ENCODE data around the gene PTPN14.

Gene PTPN14

GRCh38 chr1:214475746-214476145 is 75.7 kb downstream of the PTPN14 start:
- no peak for DNase-seq (ENCODE audit: low read depth)

- DNase-seq (ENCODE audit: low read depth), result no peak
Observed at GRCh38 chr1:214475331-214475730, 76.1 kb downstream of the PTPN14 start.

GRCh38 chr1:214474467-214474866 is 76.9 kb downstream of the PTPN14 start:
- DNase-seq (ENCODE audit: low read depth), result no peak

DNA sequence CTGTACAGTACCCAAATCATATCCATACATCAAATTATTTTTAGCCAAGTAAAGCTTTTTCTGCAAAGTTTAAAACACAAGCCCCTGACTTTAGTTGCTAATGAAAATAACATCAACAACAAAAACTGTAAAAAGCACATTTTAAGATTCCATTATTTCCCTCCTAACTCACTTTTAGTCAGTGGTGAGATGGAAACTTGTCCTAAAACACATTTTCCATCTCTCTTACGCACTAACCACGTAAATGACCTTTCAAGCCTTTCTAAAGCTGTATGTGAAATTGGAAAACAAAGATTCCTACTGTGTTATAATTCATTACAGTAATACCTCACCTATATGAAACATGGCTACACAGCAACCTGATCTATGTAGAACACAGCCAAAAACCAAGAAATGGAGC is 77.5 kb downstream of the PTPN14 start:
- DNase-seq (ENCODE audit: low read depth), result no peak

GRCh38 chr1:214473387-214473786 is 78.0 kb downstream of the PTPN14 start:
- DNase-seq (ENCODE audit: low read depth), result no peak

GRCh38 chr1:214472364-214472763 is 79.0 kb downstream of the PTPN14 start:
- no peak for DNase-seq (ENCODE audit: low read depth)

DNA sequence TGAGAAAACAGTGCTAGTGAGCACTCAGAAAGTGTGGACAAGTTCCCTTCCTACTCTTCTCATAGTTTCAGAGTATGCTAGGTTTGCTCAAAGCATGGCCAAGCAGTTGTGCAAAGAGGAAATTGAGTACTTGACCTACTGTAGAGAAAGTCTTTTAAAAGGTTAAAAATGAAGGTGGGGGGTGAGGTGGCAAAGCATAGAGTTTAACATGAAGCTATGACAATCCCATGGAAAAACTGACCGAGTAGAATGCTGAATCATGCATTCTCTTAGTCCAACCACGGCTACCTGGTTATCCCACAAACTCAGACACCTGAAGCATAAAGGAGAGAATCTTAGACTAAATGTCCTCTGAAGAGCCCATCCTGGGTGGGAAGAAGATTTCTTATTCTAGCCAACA is 79.9 kb downstream of the PTPN14 start:
- DNase-seq (ENCODE audit: low read depth), result no peak

DNA sequence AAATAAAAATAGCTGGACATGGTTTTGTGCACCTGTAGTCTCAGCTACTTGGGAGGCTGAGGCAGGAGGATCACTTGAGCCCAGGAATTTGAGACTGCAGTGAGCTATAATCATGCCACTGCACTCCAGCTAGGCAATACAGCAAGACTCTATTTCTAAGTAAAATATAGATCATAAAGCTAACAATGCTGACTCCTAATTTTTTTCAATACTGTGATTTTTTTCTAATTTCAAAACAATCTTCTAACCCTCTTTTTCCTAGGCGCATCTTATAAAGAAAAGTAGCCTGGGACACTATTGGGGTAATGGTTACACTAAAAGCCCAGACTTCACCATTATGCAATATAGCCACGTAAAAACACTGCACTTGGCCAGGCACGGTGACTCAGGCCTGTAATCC is 81.3 kb downstream of the PTPN14 start:
- DNase-seq (ENCODE audit: low read depth), result no peak

- no peak for DNase-seq (ENCODE audit: low read depth)
Observed at GRCh38 chr1:214469290-214469689, 82.1 kb downstream of the PTPN14 start.

GRCh38 chr1:214467078-214467585 is 84.3 kb downstream of the PTPN14 start:
- DNase-seq (ENCODE audit: low read depth), result no peak

DNA sequence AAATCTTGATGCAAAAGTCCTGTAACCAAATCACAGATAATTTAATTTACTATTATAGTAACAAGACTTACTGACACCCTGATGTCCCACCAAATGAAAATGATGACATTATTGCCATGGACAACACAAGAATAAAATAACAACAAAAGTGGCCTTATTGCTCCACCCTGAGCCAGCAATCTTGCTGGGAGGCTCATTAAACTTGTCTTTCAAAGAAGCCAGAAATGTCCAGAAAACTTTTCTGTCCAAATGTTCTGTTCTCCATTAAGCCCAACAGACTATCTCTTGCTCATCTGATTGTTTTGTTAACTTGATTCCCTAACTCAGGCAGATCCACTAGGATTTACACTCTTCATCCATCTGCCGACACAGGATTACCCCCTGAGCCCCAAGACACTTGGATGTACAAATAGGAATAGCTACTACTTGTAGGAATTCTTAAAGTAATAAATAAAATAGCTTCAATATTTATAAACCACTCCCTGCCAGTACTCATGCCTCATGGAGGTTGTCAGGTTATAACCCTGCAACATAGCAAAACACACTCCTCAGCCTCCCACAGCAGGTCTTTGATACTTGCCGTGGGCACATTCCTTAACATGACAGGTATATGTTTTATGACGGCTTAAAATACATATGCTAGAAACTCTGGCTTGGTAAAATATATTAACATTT is 84.9 kb downstream of the PTPN14 start:
- DNase-seq (ENCODE audit: low read depth), result no peak

- no peak for DNase-seq (ENCODE audit: low read depth)
Observed at GRCh38 chr1:214464445-214465287, 86.7 kb downstream of the PTPN14 start.

- no peak for DNase-seq (ENCODE audit: low read depth)
Observed at GRCh38 chr1:214463596-214463995, 87.8 kb downstream of the PTPN14 start.

DNA sequence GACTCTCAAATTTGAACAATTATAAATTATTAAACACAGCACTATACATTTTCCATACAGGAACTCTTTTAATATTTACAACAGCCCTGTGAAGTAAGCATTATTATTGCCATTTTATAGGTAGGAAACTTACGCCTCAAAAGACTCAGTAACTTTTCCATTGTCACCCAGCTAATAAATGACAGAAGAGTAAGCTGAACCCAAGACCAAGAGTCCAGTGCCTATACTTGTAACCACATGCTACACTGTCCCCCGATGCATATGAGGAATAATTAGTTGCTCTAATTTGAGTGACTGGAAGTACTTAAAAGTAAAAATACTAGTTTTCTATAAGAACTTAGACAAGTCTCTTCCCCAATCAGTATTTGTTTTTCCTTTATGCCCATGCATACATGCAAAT is 88.5 kb downstream of the PTPN14 start:
- no peak for DNase-seq (ENCODE audit: low read depth)

- no peak for DNase-seq (ENCODE audit: low read depth)
Observed at GRCh38 chr1:214461305-214461704, 90.1 kb downstream of the PTPN14 start.

DNA sequence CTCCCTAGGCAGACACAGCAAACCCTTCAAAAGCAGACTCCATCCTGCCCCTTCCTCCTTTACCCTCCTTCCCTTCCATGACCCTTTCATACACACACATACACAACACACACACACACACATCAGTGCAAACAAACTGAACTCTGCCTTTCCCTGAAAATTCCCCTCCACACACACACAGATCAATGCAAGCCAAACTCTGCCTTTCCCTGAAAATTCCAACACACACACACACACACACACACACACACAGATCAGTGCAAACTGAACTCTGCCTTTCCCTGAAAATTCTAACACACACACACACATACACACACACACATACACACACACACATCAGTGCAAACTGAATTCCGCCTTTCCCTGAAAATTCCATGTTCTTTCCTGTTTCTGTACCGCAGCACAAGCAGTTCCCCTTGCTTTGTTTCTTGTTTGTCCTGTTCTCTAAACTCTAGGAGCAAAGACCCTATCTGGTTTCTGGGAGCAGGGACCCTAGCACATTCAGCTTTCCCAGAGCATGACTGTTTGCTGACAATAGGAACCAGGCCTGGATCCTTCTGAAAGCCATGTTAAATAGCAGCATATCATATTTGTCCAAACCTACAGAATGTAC is 91.0 kb downstream of the PTPN14 start:
- no peak for DNase-seq (ENCODE audit: low read depth)

- no peak for DNase-seq (ENCODE audit: low read depth)
Observed at GRCh38 chr1:214459895-214460294, 91.5 kb downstream of the PTPN14 start.

DNA sequence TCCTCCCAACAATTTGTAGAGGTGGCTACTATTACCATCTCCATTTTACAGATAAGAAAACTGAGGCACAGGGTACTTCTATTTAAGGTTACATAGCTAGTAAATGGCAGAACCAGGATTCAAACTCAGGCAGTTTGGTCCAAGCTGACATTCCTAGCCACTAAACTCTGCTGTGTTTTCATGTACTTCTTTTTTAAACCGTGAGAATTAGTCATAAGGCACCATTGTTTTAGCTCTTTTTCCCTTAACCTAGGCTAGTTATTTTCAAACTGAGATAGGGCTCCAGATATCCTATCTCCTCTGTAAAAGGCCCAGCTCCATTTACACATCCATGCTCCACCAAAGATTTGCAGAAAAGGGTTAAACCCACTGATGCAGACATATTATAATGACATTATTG is 92.9 kb downstream of the PTPN14 start:
- no peak for DNase-seq (ENCODE audit: low read depth)

- no peak for DNase-seq (ENCODE audit: low read depth)
Observed at GRCh38 chr1:214455971-214456867, 95.2 kb downstream of the PTPN14 start.

DNA sequence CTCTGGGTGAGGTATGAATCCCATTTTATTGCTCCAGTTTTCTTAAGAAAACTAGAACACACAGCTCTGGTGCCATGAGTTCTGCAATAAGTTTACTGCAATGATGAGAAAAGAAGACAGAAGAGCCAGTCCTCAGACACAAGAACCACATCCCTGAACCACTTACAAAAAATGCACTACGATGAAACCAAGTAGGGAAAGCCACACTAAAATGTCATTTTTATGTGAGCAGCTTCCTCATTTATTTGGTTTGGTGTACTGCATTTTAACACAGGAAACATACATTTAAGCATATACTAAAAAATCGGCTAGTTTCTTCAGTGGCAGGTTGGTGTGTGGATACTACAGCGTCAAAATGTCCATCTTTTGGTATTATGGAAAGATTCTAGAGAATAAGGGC is 95.9 kb downstream of the PTPN14 start:
- no peak for DNase-seq (ENCODE audit: low read depth)

DNA sequence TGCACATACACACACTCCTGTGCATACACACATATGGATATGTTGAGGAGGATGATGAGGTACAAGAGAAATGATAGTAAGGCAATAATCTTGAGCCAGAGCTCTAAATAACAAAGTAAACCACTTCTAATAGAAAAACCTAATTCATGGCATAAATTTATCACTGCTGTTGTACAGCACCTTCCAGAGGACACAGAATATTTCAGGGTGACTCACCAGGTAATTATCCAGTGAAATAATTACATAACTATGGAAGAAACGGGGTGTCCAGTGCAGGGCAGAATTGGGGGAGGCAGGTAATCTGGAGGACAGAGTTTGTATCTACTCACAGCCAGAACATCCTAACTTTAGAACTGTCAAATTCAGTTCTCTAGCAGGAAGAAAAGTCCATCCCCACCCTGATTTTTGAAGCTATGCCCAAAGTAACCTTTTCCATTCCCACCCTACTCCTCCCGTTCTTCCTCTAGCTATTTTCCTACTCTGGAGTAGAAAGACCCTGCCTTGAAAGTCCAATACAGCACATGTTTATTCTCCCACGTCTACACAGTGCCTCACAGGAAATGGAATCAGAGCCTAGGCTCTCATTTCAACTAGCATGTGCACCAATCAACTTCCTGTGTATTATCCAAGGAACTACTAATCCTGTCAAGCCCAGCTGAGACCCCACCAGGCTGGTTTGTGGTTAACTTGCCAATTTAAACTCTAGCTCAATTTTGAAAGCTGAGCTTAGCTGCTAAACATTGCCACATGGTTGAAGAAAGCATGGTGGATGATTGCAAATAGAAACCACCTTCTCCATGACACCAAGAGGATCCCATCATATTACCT is 96.6 kb downstream of the PTPN14 start:
- no peak for DNase-seq (ENCODE audit: low read depth)
